Effector memory CD4-positive, alpha-beta T cell (primary cell): ENCODE measurements around the gene SMARCAL1.

ENCODE experiments used
- DNase-seq, 3 donors: peaks; one replicate each; pipeline ENCODE4 v3.0.0-alpha.2; 2020
- H3K27ac ChIP-seq: 2 replicates; pipeline ENCODE4 v1.7.0; 2013; ENCODE audit warnings: mild to moderate bottlenecking, low read length, moderate library complexity; ENCODE audit not compliant: insufficient read depth, poor library complexity, severe bottlenecking
- H3K27me3 ChIP-seq: replicated peaks from 2 replicates; pipeline ENCODE4 v1.7.0; 2013; ENCODE audit warnings: mild to moderate bottlenecking, low read length; ENCODE audit not compliant: insufficient read depth, control insufficient read depth, poor library complexity, severe bottlenecking
- H3K36me3 ChIP-seq: 2 replicates; pipeline ENCODE4 v1.7.0; 2013; ENCODE audit warnings: mild to moderate bottlenecking, low read length, moderate library complexity; ENCODE audit not compliant: control insufficient read depth, insufficient read depth
- H3K4me1 ChIP-seq: 2 replicates; pipeline ENCODE4 v1.7.0; 2013; ENCODE audit warnings: low read length, mild to moderate bottlenecking; ENCODE audit not compliant: control insufficient read depth, insufficient read depth, poor library complexity, severe bottlenecking
- H3K4me3 ChIP-seq: 2 replicates; pipeline ENCODE4 v1.7.0; 2013; ENCODE audit warnings: low read length, low read depth, mild to moderate bottlenecking; ENCODE audit not compliant: insufficient read depth, poor library complexity, severe bottlenecking
- H3K9me3 ChIP-seq: 2 replicates; pipeline ENCODE4 v1.7.0; 2013; ENCODE audit warnings: mild to moderate bottlenecking, low read length, moderate library complexity; ENCODE audit not compliant: control insufficient read depth

Gene SMARCAL1

GRCh38 chr2:216498070-216498378 lies 85.7 kb downstream of the SMARCAL1 start:
- Histone ChIP-seq H3K36me3 (peaks cover 33% of the 10 kb centered on the region), H3K9me3 (no peaks in the 10 kb centered on the region), H3K27ac (peak overlapping the region; percentile 87), H3K4me3 (peak overlapping the region; percentile 93), H3K27me3 (no peaks in the 10 kb centered on the region), H3K4me1 (peaks cover 20% of the 10 kb centered on the region)
- DNase-seq: no peak

- Histone ChIP-seq H3K36me3 (peaks cover 38% of the 10 kb centered on the region), H3K4me1 (peaks cover 20% of the 10 kb centered on the region), H3K27me3 (no peaks in the 10 kb centered on the region), H3K9me3 (no peaks in the 10 kb centered on the region), H3K4me3 (peak within 1 kb of the TSS; percentile 93), H3K27ac (peak within 1 kb of the TSS; percentile 87)
- DNase-seq: peak; percentile 77 to 85 (median 77)
These were observed 86.4 kb downstream of the SMARCAL1 start, which contains the start of gene RPL37A for GRCh38 chr2:216498379-216499352. TSS of gene RPL37A (plus strand) at chr2:216498844. CDS start at chr2:216498875, 31 bp downstream.

GRCh38 chr2:216499641-216500218 lies 87.4 kb downstream of the SMARCAL1 start:
- no peaks in the 10 kb centered on the region for H3K27me3 ChIP-seq
- no peak for DNase-seq
- peaks cover 20% of the 10 kb centered on the region for H3K4me1 ChIP-seq
- peak overlapping the region; percentile 87 for H3K27ac ChIP-seq
- peak overlapping the region; percentile 93 for H3K4me3 ChIP-seq
- no peaks in the 10 kb centered on the region for H3K9me3 ChIP-seq
- peaks cover 45% of the 10 kb centered on the region for H3K36me3 ChIP-seq

- Histone ChIP-seq H3K27me3 (no peaks in the 10 kb centered on the region), H3K27ac (no peak overlapping the region), H3K36me3 (peaks cover 49% of the 10 kb centered on the region), H3K4me3 (no peak overlapping the region), H3K9me3 (no peaks in the 10 kb centered on the region), H3K4me1 (peaks cover 20% of the 10 kb centered on the region)
- DNase-seq: no peak
These were observed 88.3 kb downstream of the SMARCAL1 start for GRCh38 chr2:216500572-216500971.

GRCh38 chr2:216501854-216502253 lies 89.6 kb downstream of the SMARCAL1 start:
- DNase-seq: no peak
- Histone ChIP-seq H3K27ac (no peak overlapping the region), H3K4me1 (peaks cover 20% of the 10 kb centered on the region), H3K36me3 (peaks cover 49% of the 10 kb centered on the region), H3K4me3 (no peak overlapping the region), H3K27me3 (no peaks in the 10 kb centered on the region), H3K9me3 (no peaks in the 10 kb centered on the region)

GRCh38 chr2:216502381-216503158 lies 90.3 kb downstream of the SMARCAL1 start:
- Histone ChIP-seq H3K36me3 (peaks cover 49% of the 10 kb centered on the region), H3K4me3 (no peak overlapping the region), H3K27me3 (no peaks in the 10 kb centered on the region), H3K27ac (no peak overlapping the region), H3K4me1 (peaks cover 19% of the 10 kb centered on the region), H3K9me3 (no peaks in the 10 kb centered on the region)
- no peak for DNase-seq

GRCh38 chr2:216503159-216503629 lies 90.9 kb downstream of the SMARCAL1 start:
- H3K36me3 ChIP-seq: peaks cover 49% of the 10 kb centered on the region

GRCh38 chr2:216503697-216504375 lies 91.6 kb downstream of the SMARCAL1 start:
- Histone ChIP-seq H3K27ac (no peak overlapping the region), H3K4me3 (no peak overlapping the region), H3K36me3 (peaks cover 49% of the 10 kb centered on the region), H3K9me3 (no peaks in the 10 kb centered on the region), H3K27me3 (no peaks in the 10 kb centered on the region), H3K4me1 (peaks cover 10% of the 10 kb centered on the region)
- no peak for DNase-seq

More at GRCh38 chr2:216503159-216503629, 90.9 kb downstream of the SMARCAL1 start:
- H3K4me1 ChIP-seq: peaks cover 13% of the 10 kb centered on the region
- no peak for DNase-seq
- H3K9me3 ChIP-seq: no peaks in the 10 kb centered on the region
- H3K27me3 ChIP-seq: no peaks in the 10 kb centered on the region
- no peak overlapping the region for H3K4me3 ChIP-seq
- H3K27ac ChIP-seq: no peak overlapping the region

GRCh38 chr2:216504376-216504762 lies 92.1 kb downstream of the SMARCAL1 start:
- H3K36me3 ChIP-seq: peaks cover 49% of the 10 kb centered on the region
- H3K27me3 ChIP-seq: no peaks in the 10 kb centered on the region
- no peak overlapping the region for H3K4me3 ChIP-seq
- no peaks in the 10 kb centered on the region for H3K9me3 ChIP-seq
- DNase-seq: no peak
- H3K27ac ChIP-seq: no peak overlapping the region
- peaks cover 10% of the 10 kb centered on the region for H3K4me1 ChIP-seq
